ENCODE measurements around the gene DNAH3. TPM values are rescaled to one million over a fixed set of nuclear protein-coding genes. Genes with fewer than 3 reads are reported as not detected.

The DNAH3 gene
- polyA plus RNA-seq, 1 donor = 0.16 TPM

DNA sequence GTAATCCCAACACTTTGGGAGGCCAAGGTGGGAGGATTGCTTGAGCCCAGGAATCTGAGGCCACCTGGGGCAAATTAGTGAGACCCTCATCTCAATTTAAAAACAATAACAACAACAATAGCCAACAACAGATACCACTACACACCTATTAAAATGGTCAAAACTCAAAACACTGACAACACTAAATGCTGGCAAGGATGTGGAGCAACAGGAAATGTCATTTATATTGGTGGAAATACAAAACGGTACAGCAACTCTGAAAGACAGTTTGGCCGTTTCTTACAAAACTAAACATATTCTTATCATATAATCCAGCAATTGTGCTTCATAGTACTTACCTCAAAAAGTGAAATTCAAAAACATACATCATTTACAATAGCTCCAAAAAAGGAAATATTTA, 57.7 kb downstream of the DNAH3 start:
- peaks cover 2% of the 10 kb centered on the region for H3K4me1 ChIP-seq (ENCODE audit: control insufficient read depth, insufficient read depth, low read length)
- H3K4me3 ChIP-seq (ENCODE audit: low read length) = no peak overlapping the region
- no CpG with 5 or more reads among the region's 2 CpGs for WGBS (ENCODE audit: insufficient coverage, low lambda C conversion rate)
- peaks cover 3% of the 10 kb centered on the region for H3K27me3 ChIP-seq (ENCODE audit: control insufficient read depth, insufficient read depth, low read length)
- no peak for DNase-seq
- no peaks in the 10 kb centered on the region for H3K36me3 ChIP-seq (ENCODE audit: control insufficient read depth, insufficient read depth, low read length)
- no peak overlapping the region for H3K27ac ChIP-seq (ENCODE audit: low read length)
- H3K9me3 ChIP-seq (ENCODE audit: control insufficient read depth, low read depth, low read length) = no peaks in the 10 kb centered on the region

DNA sequence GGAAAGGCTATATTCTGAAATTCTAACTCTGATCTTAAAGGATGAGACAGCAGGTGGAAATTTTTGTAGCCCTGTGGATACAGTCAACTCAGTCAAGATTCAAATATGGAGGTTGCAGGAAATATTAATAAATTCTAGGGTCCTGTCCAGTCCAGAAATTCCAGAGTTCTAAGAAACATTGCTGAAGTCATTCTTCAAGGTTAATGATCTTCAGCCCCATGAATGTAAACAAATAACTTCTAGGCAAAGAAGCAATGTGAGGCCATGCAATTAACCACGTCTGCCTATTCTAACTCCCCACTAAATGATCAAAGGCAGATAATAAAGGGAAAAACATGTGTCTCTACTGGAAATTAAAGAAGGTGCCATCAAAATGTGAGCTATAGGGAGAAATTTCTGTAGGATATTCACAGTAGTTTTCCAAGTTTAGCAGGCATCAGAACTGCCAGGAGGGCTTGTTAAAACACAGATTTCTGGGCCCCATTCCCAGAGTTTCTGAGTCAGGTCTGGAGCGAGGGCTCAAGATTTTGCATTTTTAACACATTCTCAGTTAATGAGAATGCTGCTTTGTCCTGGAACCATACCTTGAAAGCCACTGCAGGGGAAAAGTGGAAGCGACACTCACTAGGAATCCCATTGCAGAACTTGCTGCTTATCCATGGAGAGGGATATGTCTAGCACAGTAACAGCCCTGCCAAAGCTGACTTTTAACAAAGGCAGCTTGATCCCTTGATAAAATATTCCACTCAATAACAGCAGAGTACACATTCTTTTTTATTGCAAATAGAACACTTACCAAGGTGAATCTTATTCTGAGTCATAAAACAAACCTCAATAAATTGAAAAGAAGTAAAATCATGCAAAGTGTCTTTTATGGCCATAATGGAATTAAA, 61.8 kb downstream of the DNAH3 start:
- WGBS (ENCODE audit: insufficient coverage, low lambda C conversion rate) = 50% methylated on average over 1 of the region's 3 CpGs
- no peaks in the 10 kb centered on the region for H3K27me3 ChIP-seq (ENCODE audit: control insufficient read depth, insufficient read depth, low read length)
- peaks cover 2% of the 10 kb centered on the region for H3K4me1 ChIP-seq (ENCODE audit: control insufficient read depth, insufficient read depth, low read length)
- no peak overlapping the region for H3K4me3 ChIP-seq (ENCODE audit: low read length)
- no peak overlapping the region for H3K27ac ChIP-seq (ENCODE audit: low read length)
- H3K36me3 ChIP-seq (ENCODE audit: control insufficient read depth, insufficient read depth, low read length) = no peaks in the 10 kb centered on the region
- peak in 1 of 2 donors; percentile 16 for DNase-seq
- no peaks in the 10 kb centered on the region for H3K9me3 ChIP-seq (ENCODE audit: control insufficient read depth, low read depth, low read length)

DNA sequence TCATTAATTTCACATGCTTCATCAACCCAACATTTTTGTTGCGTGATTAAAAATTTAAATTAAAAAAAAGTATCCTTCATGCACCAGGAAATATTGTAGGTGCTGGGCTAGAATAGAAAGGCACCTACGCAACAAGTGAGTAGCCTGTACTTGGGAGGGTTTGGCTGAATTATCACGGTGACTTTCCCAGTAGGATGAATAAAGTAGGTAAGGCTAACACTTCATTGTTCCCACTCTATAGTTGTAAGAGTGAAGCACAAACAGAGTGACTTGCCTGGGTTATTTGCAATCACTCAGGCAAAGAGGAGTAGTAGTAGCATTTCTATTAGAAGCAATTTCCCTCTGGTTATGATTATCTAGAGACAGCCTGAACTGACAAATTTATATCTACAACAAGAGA, 62.5 kb downstream of the DNAH3 start:
- no CpG with 5 or more reads among the region's 3 CpGs for WGBS (ENCODE audit: insufficient coverage, low lambda C conversion rate)
- Histone ChIP-seq H3K4me3 (ENCODE audit: low read length) (no peak overlapping the region), H3K36me3 (ENCODE audit: control insufficient read depth, insufficient read depth, low read length) (no peaks in the 10 kb centered on the region), H3K9me3 (ENCODE audit: control insufficient read depth, low read depth, low read length) (no peaks in the 10 kb centered on the region), H3K4me1 (ENCODE audit: control insufficient read depth, insufficient read depth, low read length) (peaks cover 2% of the 10 kb centered on the region), H3K27me3 (ENCODE audit: control insufficient read depth, insufficient read depth, low read length) (no peaks in the 10 kb centered on the region), H3K27ac (ENCODE audit: low read length) (no peak overlapping the region)
- no peak for DNase-seq

DNA sequence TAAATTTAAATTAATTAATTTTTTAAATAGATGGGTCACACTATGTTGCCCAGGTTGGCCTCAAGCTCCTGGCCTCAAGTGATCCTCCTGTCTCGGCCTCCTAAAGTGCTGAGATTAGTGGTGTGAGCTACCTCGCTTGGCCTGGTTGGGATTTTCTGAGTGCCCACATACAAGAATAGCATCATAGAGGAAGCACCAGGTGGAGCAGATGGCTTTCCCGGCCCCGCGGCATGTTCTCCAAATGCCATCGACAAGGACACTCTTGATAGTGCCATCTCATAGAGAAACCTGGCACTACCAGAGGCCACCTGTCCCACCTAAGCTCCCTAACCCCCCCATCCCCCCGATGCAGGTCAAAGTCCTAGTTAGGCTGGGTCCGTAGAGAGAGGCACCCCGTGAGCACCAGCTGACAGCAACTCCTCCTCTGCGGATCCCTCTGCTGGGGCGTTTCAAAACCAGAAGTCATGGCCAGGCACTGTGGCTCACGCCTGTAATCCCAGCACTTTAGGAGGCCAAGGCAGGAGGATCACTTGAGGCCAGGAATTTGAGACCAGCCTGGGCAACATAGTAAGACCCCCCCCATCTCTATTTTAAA, 65.9 kb downstream of the DNAH3 start:
- peak; percentile 55 to 59 for DNase-seq
- peaks cover 2% of the 10 kb centered on the region for H3K4me1 ChIP-seq (ENCODE audit: control insufficient read depth, insufficient read depth, low read length)
- no peaks in the 10 kb centered on the region for H3K27me3 ChIP-seq (ENCODE audit: control insufficient read depth, insufficient read depth, low read length)
- no peak overlapping the region for H3K27ac ChIP-seq (ENCODE audit: low read length)
- no peaks in the 10 kb centered on the region for H3K36me3 ChIP-seq (ENCODE audit: control insufficient read depth, insufficient read depth, low read length)
- H3K4me3 ChIP-seq (ENCODE audit: low read length) = no peak overlapping the region
- H3K9me3 ChIP-seq (ENCODE audit: control insufficient read depth, low read depth, low read length) = no peaks in the 10 kb centered on the region
- whole genome bisulfite sequencing (ENCODE audit: insufficient coverage, low lambda C conversion rate) = no CpG with 5 or more reads among the region's 12 CpGs

DNA sequence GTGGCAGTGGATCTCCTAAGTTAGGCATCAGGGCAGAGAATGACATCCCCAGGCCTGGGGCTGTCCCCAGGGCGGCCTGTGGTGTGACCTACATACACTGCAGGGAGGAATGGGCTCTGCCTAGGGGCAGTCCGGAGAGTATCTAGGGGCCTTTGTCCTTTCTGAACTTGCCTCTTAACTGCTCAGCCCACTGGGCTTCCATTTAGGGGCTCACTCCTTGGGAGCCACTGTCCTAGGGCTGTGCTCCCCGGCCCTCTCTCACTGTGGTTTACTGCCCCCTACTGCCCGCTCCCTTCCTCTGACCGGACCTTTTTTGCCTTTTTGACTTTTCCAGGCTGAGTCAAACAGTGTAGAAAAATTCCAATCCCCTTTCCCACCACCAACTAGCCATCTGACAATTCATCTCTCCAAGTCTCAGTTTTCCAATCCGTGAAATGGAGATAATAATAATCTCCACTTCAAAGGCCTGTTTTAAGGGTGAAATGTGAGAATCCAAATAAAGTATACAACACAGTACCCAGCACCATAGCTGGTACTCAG, 66.8 kb downstream of the DNAH3 start:
- 0% methylated on average over 3 of the region's 6 CpGs for WGBS (ENCODE audit: insufficient coverage, low lambda C conversion rate)
- H3K4me1 ChIP-seq (ENCODE audit: control insufficient read depth, insufficient read depth, low read length) = peaks cover under 1% of the 10 kb centered on the region
- H3K4me3 ChIP-seq (ENCODE audit: low read length) = no peak overlapping the region
- no peaks in the 10 kb centered on the region for H3K27me3 ChIP-seq (ENCODE audit: control insufficient read depth, insufficient read depth, low read length)
- DNase-seq = peak; percentile 35 to 37
- no peaks in the 10 kb centered on the region for H3K36me3 ChIP-seq (ENCODE audit: control insufficient read depth, insufficient read depth, low read length)
- H3K9me3 ChIP-seq (ENCODE audit: control insufficient read depth, low read depth, low read length) = no peaks in the 10 kb centered on the region
- H3K27ac ChIP-seq (ENCODE audit: low read length) = no peak overlapping the region

DNA sequence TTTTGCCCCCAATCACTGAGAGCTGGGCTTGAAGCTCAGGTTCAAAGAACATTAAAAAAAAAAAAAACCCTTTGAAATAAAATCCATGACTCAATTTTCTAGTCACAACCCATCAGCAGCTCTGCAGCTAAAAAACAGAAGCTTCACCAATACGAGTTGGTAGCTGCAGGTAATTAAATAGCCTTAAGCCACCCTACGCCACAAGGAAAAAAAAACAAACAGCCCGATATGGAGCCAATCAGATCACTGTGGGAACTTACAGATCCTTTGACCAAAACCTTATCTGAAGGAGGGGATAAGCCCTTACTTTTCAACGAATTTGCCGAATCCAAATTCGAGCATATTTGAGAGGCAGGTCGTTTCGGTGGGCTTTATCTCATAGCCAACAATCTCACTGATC, 69.3 kb downstream of the DNAH3 start:
- no peaks in the 10 kb centered on the region for H3K36me3 ChIP-seq (ENCODE audit: control insufficient read depth, insufficient read depth, low read length)

DNA sequence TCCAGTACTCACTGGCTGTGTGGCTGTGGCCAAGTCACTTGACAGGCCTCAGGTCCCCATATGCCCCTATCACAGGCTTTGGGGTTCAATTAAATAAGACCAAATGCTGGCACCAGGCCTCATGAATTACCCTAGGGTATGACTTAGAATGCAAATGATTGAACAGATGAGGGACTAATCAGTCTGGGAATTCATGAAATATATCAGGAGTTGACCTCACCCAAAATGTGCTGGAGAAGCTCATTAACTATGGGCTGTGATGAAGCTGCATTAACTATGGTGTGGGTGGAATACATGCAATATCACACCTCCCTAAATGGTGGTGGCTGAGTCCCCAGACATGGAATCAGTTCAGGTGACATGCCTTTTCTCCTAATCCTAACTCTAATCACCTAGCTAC, 72.1 kb downstream of the DNAH3 start:
- Histone ChIP-seq H3K27ac (ENCODE audit: low read length) (no peak overlapping the region), H3K36me3 (ENCODE audit: control insufficient read depth, insufficient read depth, low read length) (no peaks in the 10 kb centered on the region), H3K9me3 (ENCODE audit: control insufficient read depth, low read depth, low read length) (no peaks in the 10 kb centered on the region), H3K4me3 (ENCODE audit: low read length) (no peak overlapping the region), H3K27me3 (ENCODE audit: control insufficient read depth, insufficient read depth, low read length) (no peaks in the 10 kb centered on the region), H3K4me1 (ENCODE audit: control insufficient read depth, insufficient read depth, low read length) (peaks cover 19% of the 10 kb centered on the region)
- DNase-seq = no peak

More for the DNA sequence above, 69.3 kb downstream of the DNAH3 start:
- Histone ChIP-seq H3K27me3 (ENCODE audit: control insufficient read depth, insufficient read depth, low read length) (no peaks in the 10 kb centered on the region), H3K9me3 (ENCODE audit: control insufficient read depth, low read depth, low read length) (no peaks in the 10 kb centered on the region), H3K4me3 (ENCODE audit: low read length) (no peak overlapping the region), H3K4me1 (ENCODE audit: control insufficient read depth, insufficient read depth, low read length) (peaks cover 7% of the 10 kb centered on the region), H3K27ac (ENCODE audit: low read length) (no peak overlapping the region)
- 32% methylated on average over 2 of the region's 8 CpGs for whole genome bisulfite sequencing (ENCODE audit: insufficient coverage, low lambda C conversion rate)
- DNase-seq = no peak

DNA sequence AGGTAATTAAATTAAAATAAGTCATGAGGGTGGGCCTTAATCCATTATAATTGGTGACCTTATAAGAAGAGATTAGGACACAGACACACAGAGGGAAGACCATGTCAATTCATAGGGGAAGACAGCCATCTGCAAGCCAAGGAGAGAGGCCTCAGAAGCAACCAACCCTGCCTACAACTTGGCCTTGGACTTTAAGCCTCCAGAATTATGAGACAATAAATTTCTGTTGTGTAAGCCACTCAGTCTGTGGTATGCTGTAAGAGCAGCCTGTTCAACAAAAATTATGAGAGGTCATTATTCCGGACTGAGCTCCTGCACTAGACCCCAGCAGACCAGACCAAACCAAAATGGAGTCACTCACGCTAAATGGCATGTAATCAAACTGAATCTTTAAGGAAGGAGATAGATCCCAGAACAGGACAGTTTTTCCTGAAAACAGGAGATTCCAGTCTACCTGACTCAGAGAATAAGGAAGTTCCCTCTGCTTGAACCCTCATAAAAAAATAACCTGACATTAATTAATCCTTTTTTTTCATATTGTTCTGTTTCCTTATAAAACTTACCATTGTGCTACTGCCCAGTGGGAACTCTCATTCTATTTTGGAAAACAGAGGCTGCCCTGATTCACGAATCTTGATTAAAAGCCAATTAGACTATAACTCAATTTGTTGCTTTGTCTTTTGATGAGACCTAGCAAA, 74.3 kb downstream of the DNAH3 start:
- Histone ChIP-seq H3K36me3 (ENCODE audit: control insufficient read depth, insufficient read depth, low read length) (no peaks in the 10 kb centered on the region), H3K4me3 (ENCODE audit: low read length) (no peak overlapping the region), H3K9me3 (ENCODE audit: control insufficient read depth, low read depth, low read length) (no peaks in the 10 kb centered on the region), H3K4me1 (ENCODE audit: control insufficient read depth, insufficient read depth, low read length) (peaks cover 19% of the 10 kb centered on the region), H3K27me3 (ENCODE audit: control insufficient read depth, insufficient read depth, low read length) (no peaks in the 10 kb centered on the region), H3K27ac (ENCODE audit: low read length) (peak overlapping the region; percentile 63)
- peak; percentile 82 to 93 for DNase-seq
- WGBS (ENCODE audit: insufficient coverage, low lambda C conversion rate) = no CpG with 5 or more reads among the region's 3 CpGs

DNA sequence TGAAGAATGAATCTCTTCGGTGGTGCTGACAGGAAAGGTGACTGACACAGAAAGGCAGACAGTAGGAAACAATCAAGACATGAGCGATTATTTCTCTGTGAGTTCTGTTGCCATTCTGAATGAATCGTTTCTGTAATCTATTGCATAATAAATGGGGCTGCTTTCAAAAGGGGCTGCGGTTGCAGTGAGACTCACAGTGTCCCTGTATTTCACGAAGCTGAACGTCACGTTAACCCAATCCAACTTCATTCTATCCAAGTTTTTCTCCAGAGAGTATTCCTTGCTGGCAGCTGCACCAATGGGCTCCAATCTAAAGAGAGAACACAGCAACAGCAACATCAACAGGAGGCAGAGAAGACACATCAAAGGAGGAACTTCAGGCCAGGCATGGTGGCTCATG, 75.4 kb downstream of the DNAH3 start:
- H3K4me1 ChIP-seq (ENCODE audit: control insufficient read depth, insufficient read depth, low read length) = peaks cover 19% of the 10 kb centered on the region
- no peaks in the 10 kb centered on the region for H3K9me3 ChIP-seq (ENCODE audit: control insufficient read depth, low read depth, low read length)
- no peak overlapping the region for H3K4me3 ChIP-seq (ENCODE audit: low read length)
- peak overlapping the region; percentile 63 for H3K27ac ChIP-seq (ENCODE audit: low read length)
- no peaks in the 10 kb centered on the region for H3K36me3 ChIP-seq (ENCODE audit: control insufficient read depth, insufficient read depth, low read length)
- WGBS (ENCODE audit: insufficient coverage, low lambda C conversion rate) = 80% methylated on average over 1 of the region's 7 CpGs
- no peaks in the 10 kb centered on the region for H3K27me3 ChIP-seq (ENCODE audit: control insufficient read depth, insufficient read depth, low read length)
- no peak for DNase-seq

DNA sequence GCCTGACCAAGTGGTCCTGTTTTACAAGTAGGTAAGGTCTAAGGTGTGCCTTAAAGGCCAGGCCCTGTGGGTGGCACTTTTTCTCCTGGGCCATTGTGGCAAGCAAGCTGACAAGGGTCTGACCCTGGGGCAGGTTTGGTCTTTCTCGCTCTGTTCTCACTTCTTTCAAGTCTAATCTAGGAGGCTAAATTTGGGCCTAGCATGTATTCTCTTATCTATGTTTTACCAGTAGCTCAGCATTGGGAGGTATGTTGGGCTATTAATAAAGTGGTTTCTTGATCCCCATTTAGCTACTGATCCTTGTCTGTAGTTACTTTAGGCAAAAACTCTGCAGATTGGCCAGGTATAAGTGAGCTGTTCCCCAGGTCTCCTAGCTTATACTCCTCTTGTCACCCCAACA, 77.7 kb downstream of the DNAH3 start:
- H3K9me3 ChIP-seq (ENCODE audit: control insufficient read depth, low read depth, low read length) = no peaks in the 10 kb centered on the region
- H3K27ac ChIP-seq (ENCODE audit: low read length) = no peak overlapping the region
- H3K27me3 ChIP-seq (ENCODE audit: control insufficient read depth, insufficient read depth, low read length) = no peaks in the 10 kb centered on the region
- no peak for DNase-seq
- WGBS (ENCODE audit: insufficient coverage, low lambda C conversion rate) = no CpG with 5 or more reads among the region's 1 CpG
- H3K4me1 ChIP-seq (ENCODE audit: control insufficient read depth, insufficient read depth, low read length) = peaks cover 19% of the 10 kb centered on the region
- H3K36me3 ChIP-seq (ENCODE audit: control insufficient read depth, insufficient read depth, low read length) = no peaks in the 10 kb centered on the region
- H3K4me3 ChIP-seq (ENCODE audit: low read length) = no peak overlapping the region

Measured in large intestine (tissue), 3 donors.